GM19240 (cell line): ENCODE results near the gene TMTC2.
"Not testable (repeated sequence)": the region's sequence is repeated elsewhere in the genome, so short reads cannot be mapped to it uniquely, and the experiment has no call there.

Experiments used
- DNase-seq: peaks from one replicate; pipeline ENCODE4 v3.0.0; 2011; ENCODE audit warnings: low spot score; ENCODE audit not compliant: insufficient read length

Gene TMTC2

DNA sequence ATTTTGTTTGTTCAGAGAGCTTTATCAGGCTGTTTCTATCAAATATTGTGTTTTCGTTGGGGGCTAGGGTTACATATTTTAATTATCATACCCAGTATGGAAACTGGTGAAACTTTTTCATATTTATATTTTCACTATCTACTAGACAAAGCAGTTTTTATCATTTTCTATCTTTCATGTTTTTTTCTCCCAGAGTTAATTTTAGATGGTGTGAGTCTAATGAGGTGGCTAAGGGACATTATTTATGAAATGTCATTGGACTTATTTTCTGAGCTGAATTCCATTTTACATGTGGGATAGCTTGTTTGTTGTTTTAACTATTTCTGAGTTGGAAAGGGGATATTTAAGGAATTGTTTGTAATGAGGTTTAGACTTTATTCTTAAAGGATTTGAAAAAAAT is 100.3 kb downstream of the TMTC2 start:
- no peak for DNase-seq

DNA sequence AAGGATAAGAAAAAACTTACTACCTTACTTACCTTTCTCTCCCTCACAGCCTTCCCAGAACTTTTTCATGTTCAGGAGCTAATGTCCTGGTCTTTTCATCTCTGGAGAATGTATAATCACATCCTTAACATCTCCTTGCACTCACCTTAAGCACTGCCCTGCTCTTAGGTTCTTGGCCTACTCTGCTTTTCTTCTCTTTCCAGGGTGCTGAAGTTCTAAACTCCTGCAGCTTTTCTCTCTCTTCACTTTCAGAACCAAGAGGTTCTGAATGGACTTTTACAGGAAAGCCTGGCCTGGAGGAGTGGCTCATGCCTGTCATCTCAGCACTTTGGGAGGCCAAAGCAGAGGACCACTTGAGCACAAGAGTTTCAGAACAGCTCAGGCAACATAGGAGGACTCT is 101.9 kb downstream of the TMTC2 start:
- no peak for DNase-seq

DNA sequence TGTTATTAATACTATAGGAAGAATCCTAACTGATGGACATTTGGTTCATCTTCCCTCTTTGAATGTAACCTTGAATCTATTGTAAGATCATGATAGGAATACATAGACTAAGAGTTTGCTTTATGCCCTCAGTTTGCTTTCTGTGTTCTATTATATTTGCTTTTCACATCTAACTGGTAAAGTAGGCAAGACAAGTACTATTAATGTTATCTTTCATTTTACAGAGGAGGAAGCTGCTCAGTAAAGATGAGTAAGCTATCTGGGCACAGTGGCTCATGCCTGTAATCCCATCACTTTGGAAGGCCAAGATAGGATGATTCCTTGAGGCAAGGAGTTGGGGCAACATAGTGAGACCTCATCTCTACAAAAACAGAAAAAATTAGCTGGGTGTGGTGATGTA is 103.0 kb downstream of the TMTC2 start:
- DNase-seq, result no peak

DNA sequence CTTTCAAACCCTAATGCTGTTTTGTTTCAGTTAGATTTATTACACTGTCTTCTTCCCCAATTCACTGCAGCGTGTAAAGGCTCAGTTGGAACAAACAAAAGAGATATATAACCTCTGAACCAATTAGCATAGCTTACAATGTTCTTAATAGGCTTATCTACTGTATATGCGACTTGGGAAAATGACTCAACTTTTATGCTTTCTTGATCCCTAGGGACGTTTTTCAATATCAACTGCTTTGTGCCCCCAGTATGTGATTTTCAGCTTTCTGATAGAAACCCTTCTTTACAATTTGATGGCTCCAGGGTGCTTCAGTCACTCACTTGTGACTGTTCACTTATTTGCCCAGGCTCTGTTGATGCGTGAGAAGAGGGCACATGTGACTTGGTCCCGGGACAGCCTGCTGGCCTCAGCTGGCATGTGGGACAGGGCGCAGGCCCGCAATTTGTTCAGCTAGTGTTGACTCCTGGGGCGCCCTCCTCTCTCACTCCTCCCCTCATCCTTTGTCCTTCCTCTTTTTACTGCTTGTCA is 107.1 kb downstream of the TMTC2 start:
- DNase-seq, result no peak

DNA sequence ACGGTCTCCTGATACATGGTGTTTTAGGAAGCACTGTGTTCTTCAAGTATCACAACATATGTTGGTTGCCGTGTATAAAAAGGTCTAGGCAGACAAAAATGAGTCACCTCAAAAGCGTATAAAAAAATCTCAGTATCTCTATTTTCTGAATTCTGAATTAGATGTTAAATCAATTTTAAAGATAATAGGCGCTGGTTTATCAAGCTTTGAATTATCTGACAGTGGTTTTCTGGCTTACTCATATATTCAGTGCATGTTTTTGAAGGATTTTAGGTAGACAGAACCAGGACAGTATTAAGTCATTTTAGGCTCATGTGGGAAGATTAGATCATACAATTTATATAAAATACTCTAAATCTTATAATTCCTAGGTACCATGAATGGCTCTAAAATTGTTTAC is 110.8 kb downstream of the TMTC2 start:
- DNase-seq, result no peak

DNA sequence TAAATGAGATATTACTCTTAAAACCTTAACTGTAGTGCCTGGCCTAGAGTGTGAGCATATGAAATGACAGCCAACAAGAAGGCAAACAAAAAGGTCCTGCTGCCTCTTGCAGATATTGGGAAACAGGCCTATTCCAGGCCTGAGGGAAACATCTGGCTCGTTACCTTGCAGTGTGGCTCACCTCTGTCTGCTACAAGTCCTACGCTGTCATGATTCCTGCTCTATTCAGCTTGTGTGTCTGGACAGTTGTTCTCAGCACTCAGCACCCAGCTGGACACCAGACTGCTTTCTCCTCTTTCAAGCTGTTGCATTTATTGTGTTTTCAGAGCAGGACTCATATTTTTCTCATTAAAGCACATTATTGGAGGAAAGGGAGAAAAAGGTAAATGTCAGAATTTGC is 113.5 kb downstream of the TMTC2 start:
- DNase-seq, result no peak

DNA sequence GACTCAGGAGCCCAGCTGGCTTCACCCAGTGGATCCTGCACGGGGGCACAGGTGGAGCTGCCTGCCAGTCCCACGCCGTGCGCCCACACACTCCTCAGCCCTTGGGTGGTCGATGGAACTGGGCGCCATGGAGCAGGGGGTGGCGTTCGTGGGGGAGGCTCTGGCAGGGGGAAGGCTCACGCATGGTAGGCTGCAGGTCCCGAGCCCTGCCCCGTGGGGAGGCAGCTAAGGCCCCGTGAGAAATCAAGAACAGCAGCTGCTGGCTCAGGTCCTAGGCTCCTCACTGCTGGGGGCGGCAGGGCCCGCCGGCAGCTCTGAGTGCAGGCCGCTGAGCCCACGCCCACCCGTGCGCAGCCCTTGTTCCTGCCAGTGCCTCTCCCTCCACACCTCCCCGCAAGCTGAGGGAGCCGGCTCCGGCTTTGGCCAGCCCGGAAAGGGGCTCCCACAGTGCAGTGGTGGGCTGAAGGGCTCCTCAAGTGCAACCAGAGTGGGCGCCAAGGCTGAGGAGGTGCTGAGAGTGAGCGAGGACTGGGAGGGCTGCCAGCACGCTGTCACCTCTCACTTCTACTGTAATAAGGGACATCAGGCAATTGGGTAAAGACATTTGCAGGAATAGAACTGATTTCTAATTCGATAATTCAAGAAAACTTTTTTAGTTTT is 115.4 kb downstream of the TMTC2 start:
- DNase-seq, result no peak

DNA sequence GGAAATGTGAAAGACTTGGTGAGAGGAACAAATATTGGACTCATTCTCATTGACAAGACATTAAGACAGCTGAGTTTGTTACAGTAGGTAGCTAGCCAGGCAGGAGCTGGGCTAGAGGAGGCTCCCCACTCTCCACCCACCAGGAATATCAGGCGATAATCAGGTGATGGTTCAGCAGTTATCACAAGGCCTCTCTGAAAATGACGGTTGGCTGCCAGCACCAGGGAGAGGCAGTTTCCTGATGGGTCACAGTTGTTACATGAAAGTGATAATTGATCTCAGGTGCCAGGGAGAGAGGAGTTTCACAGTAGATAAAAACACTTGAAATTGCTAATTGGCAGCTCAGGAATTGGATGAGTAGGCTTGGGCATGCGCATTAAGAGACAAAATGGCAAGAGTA is 116.5 kb downstream of the TMTC2 start:
- no peak for DNase-seq

DNA sequence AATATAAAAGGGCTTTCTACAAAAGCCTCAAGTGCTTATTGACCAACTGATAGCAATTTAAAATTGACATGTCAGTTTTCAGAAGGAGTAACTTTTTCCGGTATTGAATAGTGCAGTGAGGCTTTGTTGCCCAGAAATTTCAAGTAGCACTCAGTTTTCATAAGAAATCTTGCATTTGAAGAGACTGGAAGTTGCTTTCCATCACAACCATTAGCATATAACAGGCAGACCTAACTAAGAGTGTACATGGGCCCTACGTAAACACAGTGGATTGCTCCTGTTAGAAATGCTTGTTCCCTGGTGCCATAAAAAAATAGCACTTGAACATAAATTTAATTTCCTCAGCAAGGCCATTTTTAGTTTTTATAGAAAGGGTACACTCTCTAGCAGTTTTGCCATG is 117.9 kb downstream of the TMTC2 start:
- DNase-seq, result no peak

DNA sequence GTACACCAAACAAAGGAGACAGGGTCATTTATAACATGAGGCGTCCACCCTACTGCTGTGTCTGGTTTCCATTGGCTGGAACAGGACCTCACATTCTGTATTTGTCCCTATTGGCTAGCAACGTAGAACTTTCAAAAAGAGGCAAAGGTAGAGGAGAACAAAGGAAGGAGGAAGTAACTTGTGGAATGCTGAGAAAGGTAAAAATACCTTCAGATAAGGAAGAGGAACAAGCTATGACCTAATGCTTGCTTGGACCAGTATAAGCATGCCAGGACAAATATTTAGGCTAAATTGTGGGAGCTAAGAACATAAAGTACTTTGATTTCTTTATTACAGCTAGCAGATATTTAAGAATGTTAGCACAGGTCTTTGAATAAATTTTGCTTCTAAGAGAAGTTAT is 118.3 kb downstream of the TMTC2 start:
- not testable (repeated sequence) for DNase-seq

DNA sequence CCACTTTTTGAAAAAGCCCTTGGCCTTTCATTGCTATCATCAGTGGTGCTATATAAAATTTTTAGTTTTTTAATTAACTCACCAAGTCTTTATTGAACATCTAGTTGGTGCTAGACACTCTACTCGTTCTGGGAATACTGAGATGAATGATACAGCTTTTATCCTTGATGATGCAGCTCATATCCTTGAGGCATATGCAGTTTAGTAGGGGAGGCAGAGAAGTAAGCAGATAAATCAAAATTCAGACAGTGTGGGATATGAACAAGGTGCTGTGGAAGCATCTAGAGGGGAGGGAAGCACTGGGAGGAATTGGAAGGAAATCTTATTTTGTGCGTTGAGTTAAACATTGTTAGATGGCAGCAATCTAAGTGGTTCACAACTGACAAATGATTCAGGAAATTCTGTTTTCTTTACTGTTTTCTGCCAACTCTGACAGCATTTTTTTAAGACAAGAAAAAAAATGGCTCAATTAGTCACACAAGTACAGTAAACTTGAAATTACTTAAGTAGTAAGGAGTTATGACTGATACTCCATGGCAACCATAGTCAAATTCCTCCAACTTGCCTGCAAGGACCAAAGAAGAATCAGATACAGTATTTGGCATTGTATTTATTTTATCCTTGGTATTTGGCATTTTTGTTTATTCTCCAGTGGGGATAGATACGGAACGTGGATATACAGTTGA is 119.2 kb downstream of the TMTC2 start:
- no peak for DNase-seq

DNA sequence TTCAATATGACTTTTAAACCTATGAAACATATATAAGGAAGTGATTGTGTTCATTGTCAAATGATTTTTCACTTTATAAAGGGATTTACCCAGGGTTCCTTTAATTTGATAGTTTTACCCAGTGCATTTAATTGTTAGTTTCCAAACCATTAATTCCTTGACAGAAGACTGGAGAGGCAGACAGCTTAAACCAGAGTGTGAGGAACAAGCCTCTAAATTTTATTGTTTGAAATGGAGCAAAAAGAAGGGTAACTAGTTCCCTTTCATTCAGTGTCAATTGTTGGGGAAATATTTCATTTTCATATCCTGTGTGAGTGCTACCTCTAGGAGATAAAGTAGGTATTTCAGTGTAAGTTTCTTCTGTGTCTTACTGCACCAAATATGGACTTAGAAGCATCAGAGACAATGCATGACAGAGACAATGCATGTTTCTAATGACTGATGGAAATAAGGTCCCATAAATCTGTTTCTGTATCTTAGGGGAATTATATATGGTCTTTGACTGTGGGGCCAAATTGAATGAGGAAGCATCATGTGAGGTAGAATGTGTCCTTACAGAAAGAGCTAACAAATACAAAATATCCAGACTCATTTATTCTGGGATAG is 120.5 kb downstream of the TMTC2 start:
- no peak for DNase-seq

DNA sequence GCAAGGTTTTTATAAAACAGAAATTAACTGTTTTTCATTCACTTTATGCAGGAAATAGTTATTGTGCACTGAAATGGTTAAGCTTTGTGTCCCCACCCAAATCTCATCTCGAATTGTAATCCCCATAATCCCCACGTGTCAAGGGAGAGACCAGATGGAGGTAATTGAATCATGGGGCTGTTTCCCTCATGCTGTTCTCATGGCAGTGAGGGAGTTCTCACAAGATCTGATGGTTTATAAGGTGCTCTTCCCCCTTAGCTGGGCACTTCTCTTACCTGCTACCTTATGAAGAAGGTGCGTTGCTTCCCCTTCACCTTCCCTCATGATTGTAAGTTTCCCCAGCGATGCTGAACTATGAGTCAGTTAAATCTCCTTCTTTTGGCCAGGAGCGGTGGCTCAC is 123.9 kb downstream of the TMTC2 start:
- DNase-seq, result no peak

DNA sequence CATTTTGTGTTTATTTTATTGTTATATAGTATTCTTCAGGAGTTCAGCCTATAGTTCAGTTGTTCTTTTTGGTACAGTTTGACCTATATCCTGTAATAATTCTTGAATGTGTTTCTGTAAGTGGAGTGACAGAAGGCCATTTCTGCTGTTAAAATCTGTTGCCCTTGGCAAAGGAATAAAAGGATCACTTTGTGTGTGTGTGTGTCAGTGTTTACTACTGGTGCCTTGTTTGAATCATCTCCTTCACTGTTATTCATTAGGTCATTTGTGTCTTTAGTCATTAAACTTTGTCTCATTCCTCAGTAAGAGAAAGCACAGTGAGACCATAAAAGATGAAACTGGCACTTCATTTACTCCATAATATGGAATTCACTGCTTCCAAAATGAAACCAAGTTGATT is 130.7 kb downstream of the TMTC2 start:
- no peak for DNase-seq

DNA sequence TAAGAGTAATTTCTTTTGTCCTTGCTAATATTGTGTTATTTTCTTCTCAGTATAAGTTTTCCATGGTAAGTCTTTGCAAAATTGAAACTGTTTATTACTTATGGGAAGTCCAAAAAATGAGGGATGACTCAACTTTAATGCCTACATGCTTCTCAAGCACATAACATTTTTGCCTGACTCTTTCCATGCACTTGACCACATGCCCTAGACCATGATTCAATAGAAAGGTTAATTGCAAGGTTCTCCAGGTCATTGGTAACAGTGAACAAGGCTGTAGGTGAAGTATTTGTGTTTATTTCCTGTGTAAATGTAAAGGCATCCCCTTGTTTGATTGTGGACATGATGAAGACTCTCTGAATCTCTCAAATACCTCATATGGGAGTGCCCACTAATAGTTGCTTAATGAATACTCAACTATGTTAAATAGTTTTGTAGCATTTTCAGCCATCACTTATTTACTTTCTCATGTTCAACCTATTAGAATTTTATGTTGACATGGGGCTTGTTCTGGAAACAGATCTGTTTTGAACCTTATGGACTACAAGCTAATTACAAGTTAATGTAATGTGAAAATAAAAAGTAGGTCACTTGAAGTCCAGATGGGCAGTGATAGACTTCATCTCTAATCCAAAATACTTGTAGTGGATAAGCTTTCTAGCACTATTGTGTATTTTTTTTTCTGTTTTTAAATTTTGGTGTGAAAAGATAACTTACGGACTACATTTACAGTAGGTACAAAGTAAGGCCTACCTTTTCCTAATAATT is 131.7 kb downstream of the TMTC2 start:
- DNase-seq, result no peak

DNA sequence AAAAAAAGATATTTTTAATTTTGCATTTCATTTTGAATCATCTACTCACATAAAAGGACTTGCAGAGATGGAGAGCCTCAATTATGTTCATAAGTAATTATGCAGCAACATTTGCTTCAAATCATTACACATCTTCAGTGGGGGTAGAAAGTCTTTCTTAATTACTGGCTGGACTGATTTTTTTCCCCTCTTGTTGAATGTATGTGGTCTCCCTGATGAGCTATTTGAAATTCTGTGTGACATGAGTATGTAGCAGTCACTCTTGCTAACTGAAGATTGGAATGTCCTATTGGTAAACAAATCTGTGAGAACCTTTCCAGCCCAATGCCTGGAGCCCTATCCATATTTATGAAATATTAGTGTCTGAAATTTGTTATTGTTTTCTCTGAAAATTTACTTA is 139.8 kb downstream of the TMTC2 start:
- no peak for DNase-seq

DNA sequence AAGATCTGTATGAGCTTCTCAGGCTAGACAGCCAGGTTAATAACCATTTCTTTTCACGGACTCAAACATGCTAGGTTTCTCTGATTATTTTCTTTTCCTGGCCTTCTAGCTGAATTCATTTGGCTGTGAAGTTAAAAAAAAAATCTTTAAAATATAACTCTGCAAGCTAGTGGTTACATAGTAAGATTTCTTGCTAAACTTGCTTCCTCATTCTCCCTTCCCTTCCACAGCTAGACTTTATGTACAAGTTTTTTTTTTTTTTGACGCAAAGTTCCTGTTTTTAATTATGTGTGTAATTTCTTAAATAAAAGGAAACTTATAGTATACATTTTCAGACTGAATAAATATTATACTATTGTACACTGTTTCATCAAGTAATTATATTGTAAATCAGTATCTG is 145.4 kb downstream of the TMTC2 start:
- DNase-seq, result no peak

DNA sequence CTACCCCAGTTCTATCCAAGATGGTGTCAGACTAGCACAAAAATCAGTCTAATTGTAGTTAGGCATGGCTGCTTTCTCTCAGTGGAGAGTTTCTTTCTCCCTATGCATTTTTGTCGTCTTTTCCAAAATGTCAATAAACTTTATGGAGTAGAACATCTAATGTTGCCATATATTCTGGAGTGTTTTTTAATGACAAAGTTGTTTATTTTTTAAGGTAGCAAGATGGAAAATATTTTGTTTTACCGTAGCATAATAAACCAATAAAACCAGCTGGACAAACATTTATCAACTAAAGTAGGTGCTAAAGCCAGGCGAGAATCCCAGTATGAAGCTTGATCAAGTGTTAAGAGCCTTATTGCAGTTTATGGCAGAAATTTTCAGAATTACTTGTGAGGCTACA is 146.3 kb downstream of the TMTC2 start:
- no peak for DNase-seq

DNA sequence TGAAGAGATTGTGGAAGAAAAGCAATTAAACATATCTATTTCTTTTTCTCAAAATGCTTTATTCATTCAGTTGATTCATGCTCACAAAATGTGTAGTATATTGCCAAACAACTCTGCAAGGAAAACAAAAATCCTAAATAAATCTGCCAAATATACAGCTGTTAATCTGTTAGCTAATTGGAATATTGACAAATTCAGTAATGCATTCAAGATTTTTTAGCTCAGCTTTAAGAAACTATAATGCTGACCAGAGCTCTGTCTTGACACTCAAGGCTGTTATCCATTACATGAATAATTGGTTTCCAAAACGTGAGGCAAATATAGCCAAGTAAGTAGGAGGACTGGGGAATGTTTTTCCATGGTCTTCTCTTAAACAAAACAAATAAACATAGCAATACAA is 146.8 kb downstream of the TMTC2 start:
- DNase-seq, result no peak

DNA sequence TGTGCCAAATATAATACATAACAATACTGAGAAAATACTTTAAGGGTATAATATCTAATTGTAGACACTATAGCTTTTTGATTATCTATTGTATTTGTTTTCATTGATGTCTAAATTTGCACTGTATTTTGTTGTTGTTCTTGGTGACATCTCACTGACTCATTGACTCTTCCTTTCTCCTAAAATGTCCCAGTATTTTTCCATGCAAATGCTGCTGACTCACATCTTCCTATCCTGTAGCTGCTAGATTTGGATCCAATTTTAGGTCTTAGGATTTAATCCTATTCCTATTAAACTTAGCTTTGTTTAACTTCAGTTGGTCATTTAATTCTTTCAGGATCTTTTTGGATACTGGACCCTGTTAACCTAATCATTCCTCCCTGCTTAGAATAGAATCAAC is 148.5 kb downstream of the TMTC2 start:
- DNase-seq, result no peak

DNA sequence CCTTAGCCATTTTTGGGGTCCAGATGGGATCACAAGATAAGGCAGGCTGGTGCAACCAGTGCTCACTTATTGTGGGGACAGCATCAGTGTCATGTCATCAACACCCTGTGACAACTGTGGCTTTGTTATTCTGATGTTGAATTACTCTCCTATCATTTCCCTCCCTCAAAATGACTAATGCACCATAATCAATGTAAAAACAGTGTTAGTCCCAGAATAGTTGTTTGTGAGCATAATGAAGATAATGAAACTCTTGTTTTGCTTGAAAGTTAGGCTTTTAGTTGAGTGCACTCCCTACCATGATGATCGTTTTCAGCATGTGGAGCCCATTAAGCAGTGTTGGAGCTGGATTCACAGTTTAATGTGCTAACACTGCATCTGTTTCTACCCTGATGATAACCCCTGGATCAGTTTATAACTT is 151.4 kb downstream of the TMTC2 start:
- no peak for DNase-seq

DNA sequence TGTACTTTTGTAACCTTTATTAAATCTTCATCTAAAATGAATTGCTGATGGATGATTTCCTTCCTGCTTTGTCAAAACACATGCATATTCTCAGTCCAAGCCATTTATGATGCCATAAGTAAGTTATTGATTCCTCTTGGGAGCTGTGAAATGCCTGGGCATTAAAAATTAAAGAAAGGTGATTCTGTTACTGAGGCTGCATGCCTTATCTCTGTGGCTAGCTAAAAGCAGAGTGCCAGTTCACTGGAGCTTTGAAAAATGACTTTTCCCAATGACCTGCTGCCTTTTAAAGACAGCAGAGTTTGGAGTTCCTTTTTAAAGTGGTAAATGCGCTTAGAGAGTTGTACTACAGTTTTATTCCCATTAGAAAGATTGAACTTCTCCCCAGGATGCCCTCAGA is 152.1 kb downstream of the TMTC2 start:
- no peak for DNase-seq
